A549 (cell line): Measurements from ENCODE around the gene FRMD3. TPM values are rescaled to one million over a fixed set of nuclear protein-coding genes. Genes with fewer than 3 reads are reported as not detected.

Experiments used
- ATAC-seq, 2 experiments: fragments of 200-7000 bp in 1 of 2; fragments of >200 bp in 1 of 2; cut with Nextera tagmentation in 1 of 2; cut with Tn5 transposase in 1 of 2; 3 replicates each; pipeline versions ENCODE4 v1.8.0 to v1.9.1; 2018 to 2020; ENCODE audit warnings: mild to moderate bottlenecking in 1 of 2, moderate library complexity in 1 of 2
- CTCF ChIA-PET: fragments of 300-600 bp; sonication (Branson Sonifier 250); formaldehyde crosslinking; extraction: SDS; loops from one replicate; lab custom pipeline; 2021; ENCODE audit warnings: antibody characterized with exemption, inconsistent platforms; lab: Yijun Ruan, JAX
- POLR2A ChIA-PET: fragments of 350-600 bp; formaldehyde crosslinking; extraction: SDS; loops from one replicate; lab custom pipeline; 2021; ENCODE audit warnings: antibody characterized with exemption, inconsistent platforms; lab: Yijun Ruan, JAX
- DNase-seq, 2 experiments: peaks; one replicate each; pipeline versions ENCODE4 v3.0.0 to v3.0.0-alpha.2; 2011 to 2016; ENCODE audit warnings: low read depth in 1 of 2, low spot score in 1 of 2
- FAIRE-seq: peaks from 2 replicates; lab custom pipeline; 2011; peaks lifted over from hg19 to GRCh38; lab: Jason Lieb, UNC
- H3K27ac ChIP-seq, 2 experiments: fragments of >200 bp; sonication (Bioruptor Twin); formaldehyde crosslinking; 3 replicates each; pipeline ENCODE4 v1.5.1; 2016 to 2017
- H3K4me1 ChIP-seq: fragments of >200 bp; sonication (Bioruptor Twin); formaldehyde crosslinking; 3 replicates; pipeline ENCODE4 v1.6.1; 2016
- H3K4me2 ChIP-seq: fragments of >200 bp; sonication (Bioruptor Twin); formaldehyde crosslinking; 3 replicates; pipeline ENCODE4 v1.6.1; 2016
- H3K4me3 ChIP-seq: fragments of >200 bp; sonication (Bioruptor Twin); formaldehyde crosslinking; 3 replicates; pipeline ENCODE4 v1.5.1; 2016
- H3K9me3 ChIP-seq: fragments of >200 bp; sonication (Bioruptor Twin); formaldehyde crosslinking; 3 replicates; pipeline ENCODE4 v1.6.1; 2016
- ATOH8 ChIP-seq: fragments of 250-450 bp; sonication (Bioruptor Pico); IDR thresholded peaks from 2 replicates; pipeline ENCODE4 v1.5.0; 2020; ENCODE audit warnings: low read depth, mild to moderate bottlenecking, moderate library complexity
- BHLHE40 ChIP-seq: IDR thresholded peaks from 2 replicates; pipeline ENCODE4 v1.6.1; 2012; ENCODE audit warnings: low read depth, low read length, inconsistent platforms
- CBX2 ChIP-seq: fragments of 200-600 bp; sonication (generic); IDR thresholded peaks from 2 replicates; pipeline ENCODE4 v1.6.1; 2016; ENCODE audit warnings: low read depth, mild to moderate bottlenecking, borderline replicate concordance
- CBX8 ChIP-seq: fragments of 200-600 bp; sonication (generic); IDR thresholded peaks from 2 replicates; pipeline ENCODE4 v1.6.1; 2016
- CEBPB ChIP-seq, 2 experiments: fragments of >200 bp in 1 of 2; sonication (Bioruptor Twin) in 1 of 2; formaldehyde crosslinking in 1 of 2; IDR thresholded peaks; 2 replicates each; pipeline ENCODE4 v1.6.1; 2012 to 2016
- CHD2 ChIP-seq: fragments of 150-350 bp; IDR thresholded peaks from 2 replicates; pipeline ENCODE4 v1.6.1; 2014; ENCODE audit warnings: low read length; ENCODE audit not compliant: partially characterized antibody
- CHD4 ChIP-seq: fragments of 200-600 bp; sonication (generic); IDR thresholded peaks from 2 replicates; pipeline ENCODE4 v1.6.1; 2016; ENCODE audit warnings: antibody characterized with exemption, mild to moderate bottlenecking, borderline replicate concordance
- EHF ChIP-seq: fragments of 250-450 bp; sonication (Bioruptor Pico); IDR thresholded peaks from 2 replicates; pipeline ENCODE4 v1.5.0; 2020; ENCODE audit warnings: mild to moderate bottlenecking
- EP300 ChIP-seq, 2 experiments: fragments of >200 bp; sonication (Bioruptor Twin); formaldehyde crosslinking; IDR thresholded peaks; 2 replicates in 1 of 2; 3 replicates in 1 of 2; pipeline ENCODE4 v1.6.1; 2016 to 2017
- GATA3 ChIP-seq: IDR thresholded peaks from 2 replicates; pipeline ENCODE4 v1.6.1; 2012; ENCODE audit warnings: borderline replicate concordance
- HMGXB4 ChIP-seq: fragments of 250-450 bp; sonication (Bioruptor Pico); IDR thresholded peaks from 2 replicates; pipeline ENCODE4 v1.5.0; 2021; ENCODE audit warnings: mild to moderate bottlenecking, moderate library complexity, borderline replicate concordance
- HOXB5 ChIP-seq: fragments of 250-450 bp; sonication (Bioruptor Pico); IDR thresholded peaks from 2 replicates; pipeline ENCODE4 v1.5.0; 2020; ENCODE audit warnings: mild to moderate bottlenecking, moderate library complexity
- JUN ChIP-seq, 2 experiments: fragments of >200 bp; sonication (Bioruptor Twin); formaldehyde crosslinking; IDR thresholded peaks; 2 replicates in 1 of 2; 3 replicates in 1 of 2; pipeline ENCODE4 v1.6.1; 2016 to 2017
- MAFK ChIP-seq: fragments of 450-650 bp; IDR thresholded peaks from 2 replicates; pipeline ENCODE4 v1.6.1; 2014; ENCODE audit not compliant: partially characterized antibody
- MYC ChIP-seq: IDR thresholded peaks from 2 replicates; pipeline ENCODE4 v1.6.1; 2012; ENCODE audit warnings: mild to moderate bottlenecking, inconsistent platforms, low read length, improper control_type of control experiment, borderline replicate concordance
- NFE2L2 ChIP-seq: fragments of 150-350 bp; conservative IDR thresholded peaks from 2 replicates; pipeline ENCODE4 v1.6.1; 2014; ENCODE audit warnings: low read length
- PHF8 ChIP-seq: fragments of 200-600 bp; sonication (generic); IDR thresholded peaks from 2 replicates; pipeline ENCODE4 v1.6.1; 2016; ENCODE audit warnings: low read depth, mild to moderate bottlenecking, antibody characterized with exemption, moderate library complexity, borderline replicate concordance
- POLR2AphosphoS2 ChIP-seq: conservative IDR thresholded peaks from 2 replicates; pipeline ENCODE4 v1.6.1; 2012; ENCODE audit warnings: low read length, improper control_type of control experiment, inconsistent platforms
- RARB ChIP-seq: fragments of 250-450 bp; sonication (Bioruptor Pico); IDR thresholded peaks from 2 replicates; pipeline ENCODE4 v1.8.0; 2021; ENCODE audit warnings: mild to moderate bottlenecking, moderate library complexity
- REST ChIP-seq: fragments of 200-600 bp; sonication (generic); IDR thresholded peaks from 2 replicates; pipeline ENCODE4 v1.6.1; 2016; ENCODE audit warnings: antibody characterized with exemption, mild to moderate bottlenecking, moderate library complexity
- RNF2 ChIP-seq: fragments of 200-600 bp; sonication (generic); IDR thresholded peaks from 2 replicates; pipeline ENCODE4 v1.6.1; 2016; ENCODE audit warnings: low read depth, mild to moderate bottlenecking, antibody characterized with exemption, moderate library complexity, borderline replicate concordance
- SREBF2 ChIP-seq: fragments of 450-650 bp; IDR thresholded peaks from 2 replicates; pipeline ENCODE4 v1.6.1; 2014; ENCODE audit warnings: mild to moderate bottlenecking, moderate library complexity
- USF2 ChIP-seq: fragments of 450-650 bp; IDR thresholded peaks from 2 replicates; pipeline ENCODE4 v1.6.1; 2014; ENCODE audit warnings: antibody characterized with exemption
- ZC3H11A ChIP-seq: fragments of 450-650 bp; IDR thresholded peaks from 2 replicates; pipeline ENCODE4 v1.6.1; 2014; ENCODE audit warnings: antibody characterized with exemption, mild to moderate bottlenecking
- ZSCAN20 ChIP-seq: fragments of 250-450 bp; sonication (Bioruptor Pico); IDR thresholded peaks from 2 replicates; pipeline ENCODE4 v1.8.0; 2022; ENCODE audit warnings: mild to moderate bottlenecking, moderate library complexity
- WGBS: methylation state at CpG from one replicate; pipeline ENCODE4 v1.1.6; 2017; ENCODE audit errors: missing lambda C conversion rate; 5-methylcytosine and 5-hydroxymethylcytosine counted together
- polyA plus RNA-seq, 4 experiments: library from polyadenylated mRNA; depleted of rRNA in 3 of 4; stranded (reverse); fragments of >200 nt; fragmentation: RNase III in 1 of 4; extraction: RNeasy Plus Mini Kit Qiagen cat#74134 plus additional on column Dnase treatment in 1 of 4; gene quantifications; 2 replicates in 3 of 4; 3 replicates in 1 of 4; pipeline ENCODE4 v1.2.3, GENCODE V29; 2011 to 2017
- TF ChIP-seq, protein P1 (sequence below): IDR thresholded peaks from 2 replicates; pipeline ENCODE4 v1.6.1; 2012

Gene FRMD3
- polyA plus RNA-seq, 2 of the 4 experiments (the other 2 are of a cell fraction), result 1.7 to 3.3 TPM

DNA sequence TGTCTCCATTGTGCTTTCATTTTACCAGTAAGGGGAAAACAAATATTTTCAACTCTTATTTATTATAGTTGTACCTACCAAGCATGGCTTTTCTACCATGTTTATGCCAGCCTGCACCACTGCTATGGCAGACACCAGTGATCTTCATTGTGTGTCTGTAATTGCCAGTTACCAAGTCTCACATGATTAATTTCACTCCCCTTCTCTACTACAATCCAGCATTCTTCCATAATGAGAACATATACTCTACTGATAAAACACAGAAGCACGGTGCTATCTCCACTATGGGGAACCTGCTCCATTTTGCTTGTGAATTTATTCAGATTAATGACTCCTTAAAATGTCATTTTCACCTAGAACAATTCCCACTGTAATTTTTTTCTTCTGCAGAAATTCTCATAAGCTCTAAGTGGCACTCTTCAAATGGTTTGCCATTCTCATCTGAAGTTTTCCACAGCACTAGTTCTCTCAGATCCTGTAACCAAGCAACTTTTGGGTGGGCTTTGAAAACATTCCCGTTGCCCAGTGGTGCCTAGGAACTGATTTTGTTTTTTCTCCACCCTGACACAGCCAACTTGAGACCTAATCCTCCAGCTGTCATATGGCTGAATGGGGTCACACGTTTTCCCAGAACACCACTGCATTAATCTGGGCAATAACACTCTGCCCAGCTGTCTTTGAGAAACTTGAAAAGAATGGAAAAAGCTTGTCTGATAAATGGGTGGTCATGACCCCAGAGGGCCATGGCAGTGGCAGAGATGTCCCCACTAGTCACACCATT lies 252.6 kb downstream of the FRMD3 start:
- no peak overlapping the region for H3K27ac ChIP-seq
- WGBS, result 17% methylated on average over 3 of the region's 3 CpGs
- H3K4me3 ChIP-seq, result no peak overlapping the region
- H3K9me3 ChIP-seq, result no peaks in the 10 kb centered on the region
- POLR2A ChIA-PET, result no interaction called here
- DNase-seq (no peak), ATAC-seq (no peak), FAIRE-seq (no peak)
- no peak overlapping the region for H3K4me2 ChIP-seq
- TF ChIP-seq HMGXB4 (CRISPR knock-in tag) (no peak), ZSCAN20 (CRISPR knock-in tag) (no peak), REST (no peak), MYC (no peak), CBX2 (no peak), HOXB5 (CRISPR knock-in tag) (no peak), CHD2 (no peak), USF2 (no peak), NFE2L2 (no peak)
- CTCF ChIA-PET, result no interaction called here
- H3K4me1 ChIP-seq, result peaks cover 15% of the 10 kb centered on the region

DNA sequence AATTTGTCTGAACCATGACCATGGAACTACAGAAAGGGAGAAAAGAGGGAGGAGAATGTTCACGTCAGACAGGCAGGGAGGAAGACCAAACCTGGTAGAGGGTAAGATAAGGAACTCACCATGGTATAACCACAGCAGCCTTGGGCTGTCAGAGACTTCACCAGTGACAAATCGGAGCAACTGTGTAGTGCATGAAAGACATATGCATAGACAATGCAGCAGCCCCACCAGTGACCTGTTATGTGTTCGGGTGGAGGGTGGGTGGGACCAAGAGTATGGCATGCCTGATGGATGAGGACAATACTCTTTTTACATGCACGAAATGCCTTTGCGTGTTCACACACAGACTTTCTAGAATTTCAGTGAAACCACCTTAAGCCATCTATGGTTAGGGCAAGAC lies 253.5 kb downstream of the FRMD3 start:
- DNase-seq, result no peak
- H3K4me2 ChIP-seq, result no peak overlapping the region
- no peak overlapping the region for H3K4me3 ChIP-seq
- no peaks in the 10 kb centered on the region for H3K9me3 ChIP-seq
- FAIRE-seq, result no peak
- no peak for TF ChIP-seq CEBPB (IDR thresholded peaks at IDR 0.05)
- no peak for TF ChIP-seq SREBF2
- TF ChIP-seq, protein P1, sequence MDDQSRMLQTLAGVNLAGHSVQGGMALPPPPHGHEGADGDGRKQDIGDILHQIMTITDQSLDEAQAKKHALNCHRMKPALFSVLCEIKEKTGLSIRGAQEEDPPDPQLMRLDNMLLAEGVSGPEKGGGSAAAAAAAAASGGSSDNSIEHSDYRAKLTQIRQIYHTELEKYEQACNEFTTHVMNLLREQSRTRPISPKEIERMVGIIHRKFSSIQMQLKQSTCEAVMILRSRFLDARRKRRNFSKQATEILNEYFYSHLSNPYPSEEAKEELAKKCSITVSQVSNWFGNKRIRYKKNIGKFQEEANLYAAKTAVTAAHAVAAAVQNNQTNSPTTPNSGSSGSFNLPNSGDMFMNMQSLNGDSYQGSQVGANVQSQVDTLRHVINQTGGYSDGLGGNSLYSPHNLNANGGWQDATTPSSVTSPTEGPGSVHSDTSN, result no peak
- TF ChIP-seq MAFK, result no peak
- no peak for TF ChIP-seq CHD4
- no peak for TF ChIP-seq BHLHE40
- no peak for TF ChIP-seq ATOH8 (CRISPR knock-in tag)
- TF ChIP-seq RARB (CRISPR knock-in tag), result no peak
- no peak for TF ChIP-seq RNF2
- no peak for TF ChIP-seq EP300 (IDR thresholded peaks at IDR 0.05)
- no peak for TF ChIP-seq ZC3H11A
- TF ChIP-seq CBX2, result no peak
- TF ChIP-seq CBX8, result no peak
- no peak for TF ChIP-seq EHF
- TF ChIP-seq NFE2L2, result no peak
- no peak for TF ChIP-seq JUN (IDR thresholded peaks at IDR 0.05)
- no peak for TF ChIP-seq ZSCAN20 (CRISPR knock-in tag)
- no peak for TF ChIP-seq GATA3
- no peak for TF ChIP-seq PHF8
- TF ChIP-seq POLR2AphosphoS2, result no peak
- no peak for ATAC-seq
- peaks cover 20% of the 10 kb centered on the region for H3K4me1 ChIP-seq
- WGBS, result 65% methylated on average over 5 of the region's 5 CpGs
- POLR2A ChIA-PET, result no interaction called here
- H3K27ac ChIP-seq, result no peak overlapping the region
- CTCF ChIA-PET, result no interaction called here
